Measurements from ENCODE around the gene ARFGAP3. TPM values are rescaled to one million over a fixed set of nuclear protein-coding genes. Genes with fewer than 3 reads are reported as not detected.

The ARFGAP3 gene
- total RNA-seq, 1 experiment from 2014 or later: 37.8 TPM

DNA sequence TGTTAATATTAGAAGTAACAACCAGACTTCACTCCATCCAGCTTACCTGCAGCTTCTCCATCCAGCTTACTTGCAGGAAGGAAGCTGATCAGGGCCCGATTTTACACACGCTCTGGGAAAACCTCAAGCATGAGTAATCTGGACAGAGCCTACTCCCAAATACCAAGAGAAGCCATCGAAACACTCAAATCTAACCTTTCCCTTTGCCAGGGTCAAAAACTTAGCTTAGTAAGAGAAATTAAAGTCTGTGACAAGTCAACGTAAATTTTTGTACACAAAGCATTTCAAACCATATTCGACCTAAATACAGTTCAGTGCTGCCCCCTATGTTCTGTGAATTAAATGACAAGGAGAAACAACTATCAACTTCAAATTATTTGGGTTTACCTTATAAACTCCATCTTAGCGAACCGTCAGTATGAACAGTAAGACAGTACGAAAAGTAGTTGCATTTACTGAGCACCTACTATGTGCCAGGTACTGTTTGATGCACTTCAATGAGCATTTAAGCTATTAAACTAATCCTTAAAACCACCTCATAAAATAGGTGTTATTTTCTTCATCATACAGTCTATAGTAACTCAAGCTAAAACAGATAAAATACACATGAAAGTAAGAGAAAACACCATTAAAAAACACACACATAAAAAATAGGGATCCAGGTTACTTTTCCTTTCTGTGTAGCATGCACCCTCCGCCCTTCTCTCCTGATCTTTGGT is 36.9 kb downstream of the ARFGAP3 start:
- H3K4me1 Mint-ChIP-seq (ENCODE audit: low read depth, unreplicated experiment): peaks cover 19% of the 10 kb centered on the region
- H3K27me3 Mint-ChIP-seq (ENCODE audit: unreplicated experiment): no peaks in the 10 kb centered on the region
- peaks cover 21% of the 10 kb centered on the region for H3K36me3 Mint-ChIP-seq (ENCODE audit: insufficient read depth, unreplicated experiment)
- no peak overlapping the region for H3K4me3 Mint-ChIP-seq (ENCODE audit: low read depth, unreplicated experiment)
- H3K9me3 Mint-ChIP-seq (ENCODE audit: low read depth, unreplicated experiment): peaks cover 6% of the 10 kb centered on the region
- peak overlapping the region; percentile 64 for H3K27ac Mint-ChIP-seq (ENCODE audit: unreplicated experiment)
- intact Hi-C loops (cut with micrococcal nuclease; ENCODE audit: unreplicated experiment): loop anchor here (2.0 kb wide), 1 partner anchor 15 kb away; no protein-coding TSS in a partner anchor
- DNase-seq: no peak
- TF ChIP-seq, protein P1, sequence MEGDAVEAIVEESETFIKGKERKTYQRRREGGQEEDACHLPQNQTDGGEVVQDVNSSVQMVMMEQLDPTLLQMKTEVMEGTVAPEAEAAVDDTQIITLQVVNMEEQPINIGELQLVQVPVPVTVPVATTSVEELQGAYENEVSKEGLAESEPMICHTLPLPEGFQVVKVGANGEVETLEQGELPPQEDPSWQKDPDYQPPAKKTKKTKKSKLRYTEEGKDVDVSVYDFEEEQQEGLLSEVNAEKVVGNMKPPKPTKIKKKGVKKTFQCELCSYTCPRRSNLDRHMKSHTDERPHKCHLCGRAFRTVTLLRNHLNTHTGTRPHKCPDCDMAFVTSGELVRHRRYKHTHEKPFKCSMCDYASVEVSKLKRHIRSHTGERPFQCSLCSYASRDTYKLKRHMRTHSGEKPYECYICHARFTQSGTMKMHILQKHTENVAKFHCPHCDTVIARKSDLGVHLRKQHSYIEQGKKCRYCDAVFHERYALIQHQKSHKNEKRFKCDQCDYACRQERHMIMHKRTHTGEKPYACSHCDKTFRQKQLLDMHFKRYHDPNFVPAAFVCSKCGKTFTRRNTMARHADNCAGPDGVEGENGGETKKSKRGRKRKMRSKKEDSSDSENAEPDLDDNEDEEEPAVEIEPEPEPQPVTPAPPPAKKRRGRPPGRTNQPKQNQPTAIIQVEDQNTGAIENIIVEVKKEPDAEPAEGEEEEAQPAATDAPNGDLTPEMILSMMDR (IDR thresholded peaks at IDR 0.05; ENCODE audit: unreplicated experiment): peak; percentile 13
- no TSS peak for BruUV-seq (replicated peaks)
- CTCF ChIA-PET: interaction anchor here (0.6 to 1.7 kb wide), 6 partner anchors 15 to 170 kb away, joined by 3 to 6 read pairs (median 3); no protein-coding TSS in a partner anchor

DNA sequence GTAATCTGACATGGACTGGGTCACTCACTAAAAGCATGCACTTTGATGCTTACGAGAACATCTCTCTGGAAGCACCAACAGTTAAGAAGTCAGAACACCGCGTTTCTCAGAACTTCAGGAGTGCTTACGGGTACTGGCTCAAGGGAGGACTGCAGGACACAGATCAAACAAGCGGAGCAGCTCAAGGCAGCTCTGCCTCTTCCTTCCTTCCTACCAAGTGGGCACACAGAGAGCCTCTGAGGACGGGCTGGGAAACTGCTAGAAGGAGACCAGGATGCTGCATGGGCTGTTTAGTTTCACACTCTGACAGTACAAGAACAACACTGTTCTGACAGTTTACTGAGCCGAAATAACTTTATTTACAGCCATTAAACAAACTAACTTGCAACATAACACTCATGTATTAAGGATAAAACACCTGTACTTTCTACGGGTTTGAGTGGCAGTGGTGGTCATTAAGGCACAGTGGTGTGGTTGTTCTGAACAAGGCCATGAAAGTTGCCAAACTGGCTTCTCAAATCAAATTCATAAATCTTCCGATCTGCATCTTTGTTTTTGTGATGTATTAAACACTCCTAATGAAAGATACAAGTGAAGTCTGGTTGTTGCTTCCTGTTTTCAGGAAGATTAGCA is 37.5 kb downstream of the ARFGAP3 start:
- no peak for DNase-seq
- H3K27me3 Mint-ChIP-seq (ENCODE audit: unreplicated experiment): no peaks in the 10 kb centered on the region
- H3K4me3 Mint-ChIP-seq (ENCODE audit: low read depth, unreplicated experiment): no peak overlapping the region
- intact Hi-C loops (cut with micrococcal nuclease; ENCODE audit: unreplicated experiment): loop anchor here (2.0 kb wide), 1 partner anchor 15 kb away; no protein-coding TSS in a partner anchor
- CTCF ChIA-PET: interaction anchor here (0.6 to 1.7 kb wide), 6 partner anchors 14 to 169 kb away, joined by 3 to 6 read pairs (median 3); no protein-coding TSS in a partner anchor
- H3K27ac Mint-ChIP-seq (ENCODE audit: unreplicated experiment): peak overlapping the region; percentile 64
- H3K4me1 Mint-ChIP-seq (ENCODE audit: low read depth, unreplicated experiment): peaks cover 19% of the 10 kb centered on the region
- H3K36me3 Mint-ChIP-seq (ENCODE audit: insufficient read depth, unreplicated experiment): peaks cover 14% of the 10 kb centered on the region
- TF ChIP-seq, protein P1 (IDR thresholded peaks at IDR 0.05; ENCODE audit: unreplicated experiment): no peak
- BruUV-seq (replicated peaks): no TSS peak
- peaks cover 6% of the 10 kb centered on the region for H3K9me3 Mint-ChIP-seq (ENCODE audit: low read depth, unreplicated experiment)

DNA sequence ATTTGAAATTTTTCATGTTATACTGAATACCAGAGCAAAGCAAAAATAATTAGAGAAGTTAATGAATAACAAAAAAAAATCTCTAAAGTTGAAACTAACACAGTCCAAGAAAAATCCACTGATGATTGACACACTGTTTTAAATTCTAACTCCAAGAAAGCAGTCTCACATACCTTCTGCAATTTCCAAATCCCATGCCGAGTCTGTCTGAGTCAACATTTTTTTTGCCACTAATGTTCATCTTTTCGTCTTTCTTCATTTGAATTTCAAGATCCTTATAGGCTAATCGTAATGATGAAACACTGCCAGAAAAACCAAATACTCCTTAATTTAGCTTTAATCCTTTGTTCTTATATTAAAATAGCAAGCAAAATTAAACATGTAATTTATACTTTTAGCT is 39.5 kb downstream of the ARFGAP3 start:
- Mint-ChIP-seq H3K4me3 (ENCODE audit: low read depth, unreplicated experiment) (no peak overlapping the region), H3K9me3 (ENCODE audit: low read depth, unreplicated experiment) (peaks cover 6% of the 10 kb centered on the region), H3K4me1 (ENCODE audit: low read depth, unreplicated experiment) (peaks cover 19% of the 10 kb centered on the region), H3K27ac (ENCODE audit: unreplicated experiment) (no peak overlapping the region), H3K27me3 (ENCODE audit: unreplicated experiment) (no peaks in the 10 kb centered on the region), H3K36me3 (ENCODE audit: insufficient read depth, unreplicated experiment) (peaks cover 6% of the 10 kb centered on the region)
- BruUV-seq (replicated peaks): no TSS peak
- TF ChIP-seq, protein P1 (IDR thresholded peaks at IDR 0.05; ENCODE audit: unreplicated experiment): no peak
- intact Hi-C loops (cut with micrococcal nuclease; ENCODE audit: unreplicated experiment): no loop called here
- no peak for DNase-seq
- CTCF ChIA-PET: no interaction called here

DNA sequence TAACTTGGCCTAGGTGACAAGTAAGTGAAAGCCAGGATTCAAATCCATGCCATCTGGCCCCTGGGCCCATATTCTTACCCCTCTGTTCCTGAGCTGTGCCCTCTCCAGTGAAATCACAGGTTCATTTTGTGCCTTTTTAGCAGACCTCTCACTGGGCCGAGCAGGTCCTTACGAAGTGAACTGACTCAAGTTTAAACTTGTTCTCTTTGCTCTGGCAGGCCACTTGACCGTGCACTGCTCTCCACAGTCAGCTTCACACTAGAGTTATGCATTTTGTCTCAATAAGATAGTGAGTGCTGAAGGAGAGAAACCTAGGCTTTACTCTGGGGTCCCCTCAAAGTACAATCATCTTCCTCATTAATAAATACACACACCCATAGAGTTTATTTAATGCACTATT is 40.7 kb downstream of the ARFGAP3 start:
- Mint-ChIP-seq H3K27me3 (ENCODE audit: unreplicated experiment) (no peaks in the 10 kb centered on the region), H3K27ac (ENCODE audit: unreplicated experiment) (no peak overlapping the region), H3K4me1 (ENCODE audit: low read depth, unreplicated experiment) (peaks cover 18% of the 10 kb centered on the region), H3K4me3 (ENCODE audit: low read depth, unreplicated experiment) (no peak overlapping the region), H3K9me3 (ENCODE audit: low read depth, unreplicated experiment) (peaks cover 1% of the 10 kb centered on the region), H3K36me3 (ENCODE audit: insufficient read depth, unreplicated experiment) (peaks cover 4% of the 10 kb centered on the region)
- TF ChIP-seq, protein P1 (IDR thresholded peaks at IDR 0.05; ENCODE audit: unreplicated experiment): no peak
- BruUV-seq (replicated peaks): no TSS peak
- CTCF ChIA-PET: interaction anchor here (0.6 kb wide), 1 partner anchor 541 kb away, joined by 3 read pairs; no protein-coding TSS in a partner anchor
- intact Hi-C loops (cut with micrococcal nuclease; ENCODE audit: unreplicated experiment): no loop called here
- no peak for DNase-seq
